Dermis microvascular lymphatic vessel endothelial cell (primary cell): ENCODE measurements around the gene OR2AT4. TPM values are rescaled to one million over a fixed set of nuclear protein-coding genes. Genes with fewer than 3 reads are reported as not detected.
"Not testable (repeated sequence)": the region's sequence is repeated elsewhere in the genome, so short reads cannot be mapped to it uniquely, and the experiment has no call there.

Experiments used
- DNase-seq, 2 donors: peaks; one replicate each; pipeline versions ENCODE4 v3.0.0 to v3.0.0-alpha.2; 2010; ENCODE audit warnings: low read depth in 2 of 2
- total RNA-seq: library from RNA; depleted of rRNA; stranded (reverse); fragments of >200 nt; gene quantifications from 2 replicates; pipeline ENCODE4 v1.2.1, GENCODE V29; 2014

OR2AT4 gene
- not detected in 2 replicates for total RNA-seq

DNA sequence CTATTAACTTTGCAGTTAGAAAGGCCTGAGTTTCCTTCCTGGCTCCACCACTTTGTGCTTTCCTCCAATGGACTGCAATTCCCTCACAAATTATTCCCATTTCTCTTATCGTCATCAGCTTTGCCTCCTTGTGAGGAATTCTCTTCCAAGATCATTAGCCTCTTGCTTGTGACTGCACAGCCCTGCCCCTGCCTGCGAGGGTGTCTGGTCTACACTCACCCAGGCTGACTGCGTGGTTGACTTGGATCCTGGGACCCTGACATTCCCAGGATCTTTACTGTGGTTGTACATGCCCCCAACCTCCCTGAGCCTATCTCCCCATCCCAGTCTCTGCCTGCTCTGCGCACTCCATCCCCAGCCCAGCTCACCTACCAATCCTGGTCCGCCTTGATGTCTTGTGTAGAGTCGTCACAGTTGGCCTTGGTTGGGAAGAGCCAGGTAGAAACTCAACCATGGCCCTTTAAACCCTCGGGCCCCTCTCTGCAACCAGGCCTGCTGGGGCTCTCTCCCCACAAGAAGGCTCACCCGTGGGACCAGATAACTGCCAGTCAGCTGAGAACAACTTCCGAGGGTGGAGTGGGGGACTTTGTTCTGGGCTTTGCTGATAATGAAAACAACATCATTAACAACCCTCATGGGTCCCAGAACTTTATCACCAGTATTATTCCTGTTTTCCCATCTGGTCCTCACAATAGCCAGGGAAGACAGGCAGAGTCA lies at the start of gene OR2AT4:
OR2AT4 (minus strand) TSS at position 421 of the 717 bp plus-strand sequence.
- no peak for DNase-seq

DNA sequence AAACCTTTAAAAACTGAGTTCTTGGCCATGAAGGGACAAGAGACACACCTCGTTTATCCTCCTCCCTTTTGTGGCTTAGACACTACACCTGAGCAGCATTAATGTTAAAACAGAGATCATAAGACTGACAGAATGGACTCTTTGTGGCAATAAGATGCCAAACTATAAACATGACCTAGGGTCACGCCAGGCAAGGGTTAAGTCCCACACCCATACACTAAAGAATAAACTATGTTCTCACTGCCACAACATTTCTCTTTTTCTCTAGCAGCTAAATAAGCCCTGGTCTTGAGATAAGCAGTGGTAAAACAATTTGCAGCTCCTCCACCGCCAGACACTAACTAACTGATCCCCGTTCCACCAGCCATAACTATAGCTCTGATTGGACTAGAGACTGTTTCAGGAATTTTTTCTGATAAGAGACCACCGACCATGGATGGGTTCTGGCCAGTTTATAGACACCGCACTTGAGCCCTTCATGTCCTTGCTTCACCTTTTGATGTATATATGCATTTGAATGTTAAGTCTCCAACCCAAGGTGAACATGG lies 49.4 kb upstream of the OR2AT4 start:
- no peak for DNase-seq

DNA sequence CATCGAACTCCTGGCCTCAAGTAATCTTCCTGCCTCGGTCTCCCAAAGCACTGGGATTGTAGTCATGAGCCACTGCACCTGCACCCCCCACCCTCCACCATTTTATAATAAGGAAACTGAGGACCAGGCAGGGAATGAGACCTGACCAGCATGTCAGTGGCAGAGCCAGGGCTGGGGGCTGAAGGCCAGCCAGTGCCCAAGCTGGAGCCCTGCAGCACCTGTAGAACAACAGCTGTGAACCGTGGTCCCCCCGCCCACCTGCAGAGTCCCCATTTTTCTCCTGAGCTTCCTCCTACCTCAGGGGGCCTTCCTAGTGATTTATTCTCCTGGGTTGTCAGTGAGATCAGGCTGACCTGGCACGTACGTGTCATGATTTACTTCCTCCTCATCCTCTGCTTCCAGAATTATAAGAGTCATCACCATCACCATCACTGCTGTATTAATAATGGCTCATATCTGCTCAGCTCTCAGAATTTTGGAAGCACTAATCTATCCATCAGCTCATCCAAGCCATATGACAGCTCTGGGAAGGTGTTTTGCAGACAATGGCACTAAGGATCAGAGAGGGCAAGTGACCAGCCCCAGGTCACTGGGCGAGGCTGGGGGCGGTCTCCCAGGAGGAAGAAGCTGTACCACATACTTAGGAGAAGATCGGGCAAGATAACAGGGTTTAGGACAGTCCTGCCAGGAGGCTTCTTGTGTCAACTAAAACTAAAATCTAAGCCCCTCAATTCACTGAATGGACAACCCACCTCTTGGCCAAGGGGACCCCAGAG lies 48.7 kb upstream of the OR2AT4 start:
- no peak for DNase-seq

DNA sequence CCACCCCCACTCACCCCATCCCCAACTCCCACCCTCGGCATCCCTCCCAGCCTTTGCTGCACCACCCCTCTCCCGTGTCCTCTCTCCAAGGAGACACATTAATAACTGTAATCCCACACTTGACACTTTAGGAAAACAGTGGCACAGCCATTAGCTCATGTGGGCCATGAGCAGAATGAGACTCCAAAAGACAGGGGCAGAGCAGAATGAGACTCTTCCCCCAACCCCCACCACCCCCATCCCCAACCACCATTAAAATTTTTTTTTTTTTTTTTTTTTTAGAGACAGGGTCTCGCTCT lies 48.0 kb upstream of the OR2AT4 start:
- no peak for DNase-seq

DNA sequence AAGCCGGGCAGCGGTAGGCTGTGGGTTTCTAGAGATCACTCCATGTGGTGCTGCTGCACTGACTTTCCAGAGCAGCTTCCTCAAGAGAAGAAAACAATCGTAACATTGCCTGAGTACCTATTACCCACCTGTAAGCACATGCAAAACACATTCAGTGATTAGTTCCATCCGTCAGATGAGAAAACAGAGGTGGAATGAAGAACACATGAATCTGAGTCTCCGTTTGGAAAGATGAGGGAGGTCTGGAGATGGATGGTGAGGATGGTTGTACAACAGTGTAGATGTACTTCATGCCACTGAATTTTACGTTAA lies 46.7 kb upstream of the OR2AT4 start:
- DNase-seq = no peak

DNA sequence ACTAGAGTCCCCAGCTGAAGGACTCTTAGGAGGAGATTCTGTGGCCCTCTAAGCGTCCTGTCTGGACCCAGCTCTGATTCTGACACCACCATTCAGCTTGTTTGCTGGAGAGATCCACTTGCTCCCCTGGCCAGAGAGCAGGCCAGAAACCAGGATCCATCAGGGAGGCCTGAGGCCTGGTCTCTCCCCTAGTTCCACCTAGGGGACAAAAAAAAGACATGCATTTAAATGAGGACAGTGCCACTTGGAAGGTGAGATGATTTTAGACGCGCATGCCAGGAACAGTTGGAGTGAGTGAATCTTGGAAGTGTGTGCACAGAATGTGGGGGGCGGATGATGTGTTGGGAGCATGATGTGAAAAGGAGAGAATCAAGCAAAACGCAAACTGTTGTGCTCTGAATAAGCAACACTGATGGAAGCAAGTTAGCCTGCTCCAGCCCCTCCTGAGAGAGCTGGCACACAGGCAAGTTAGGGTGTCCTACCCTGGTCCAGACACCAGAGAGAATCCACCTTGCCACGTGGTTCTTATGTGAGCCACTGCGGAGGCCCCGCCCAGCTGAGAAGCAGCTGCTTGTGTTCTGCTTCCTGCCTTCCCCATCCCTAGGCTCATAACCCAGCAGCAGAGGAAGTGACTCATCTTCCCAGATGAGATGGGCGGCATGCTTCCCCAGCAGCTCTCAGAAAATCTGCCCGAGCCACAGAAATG lies 46.2 kb upstream of the OR2AT4 start:
- peak; percentile 60 to 95 for DNase-seq

DNA sequence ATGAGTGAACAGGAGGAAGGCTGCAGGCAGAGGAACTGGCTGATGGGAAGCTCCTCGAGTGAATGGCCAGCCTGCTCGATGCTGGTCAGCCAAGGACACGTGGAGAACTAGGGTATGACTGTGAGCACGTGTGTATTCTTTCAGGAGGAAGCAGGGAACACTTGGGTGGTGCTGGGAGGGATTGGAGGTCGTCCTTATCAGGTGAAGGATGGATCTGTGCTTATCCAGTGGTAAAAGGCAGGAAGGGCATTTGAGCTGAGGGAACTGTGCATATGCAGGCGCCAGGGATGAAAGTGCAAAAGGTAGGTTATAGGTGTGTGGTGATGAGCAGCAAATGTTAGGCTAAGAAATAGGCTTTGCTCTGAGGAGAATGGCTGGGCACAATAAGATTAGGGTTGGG lies 44.5 kb upstream of the OR2AT4 start:
- no peak for DNase-seq

DNA sequence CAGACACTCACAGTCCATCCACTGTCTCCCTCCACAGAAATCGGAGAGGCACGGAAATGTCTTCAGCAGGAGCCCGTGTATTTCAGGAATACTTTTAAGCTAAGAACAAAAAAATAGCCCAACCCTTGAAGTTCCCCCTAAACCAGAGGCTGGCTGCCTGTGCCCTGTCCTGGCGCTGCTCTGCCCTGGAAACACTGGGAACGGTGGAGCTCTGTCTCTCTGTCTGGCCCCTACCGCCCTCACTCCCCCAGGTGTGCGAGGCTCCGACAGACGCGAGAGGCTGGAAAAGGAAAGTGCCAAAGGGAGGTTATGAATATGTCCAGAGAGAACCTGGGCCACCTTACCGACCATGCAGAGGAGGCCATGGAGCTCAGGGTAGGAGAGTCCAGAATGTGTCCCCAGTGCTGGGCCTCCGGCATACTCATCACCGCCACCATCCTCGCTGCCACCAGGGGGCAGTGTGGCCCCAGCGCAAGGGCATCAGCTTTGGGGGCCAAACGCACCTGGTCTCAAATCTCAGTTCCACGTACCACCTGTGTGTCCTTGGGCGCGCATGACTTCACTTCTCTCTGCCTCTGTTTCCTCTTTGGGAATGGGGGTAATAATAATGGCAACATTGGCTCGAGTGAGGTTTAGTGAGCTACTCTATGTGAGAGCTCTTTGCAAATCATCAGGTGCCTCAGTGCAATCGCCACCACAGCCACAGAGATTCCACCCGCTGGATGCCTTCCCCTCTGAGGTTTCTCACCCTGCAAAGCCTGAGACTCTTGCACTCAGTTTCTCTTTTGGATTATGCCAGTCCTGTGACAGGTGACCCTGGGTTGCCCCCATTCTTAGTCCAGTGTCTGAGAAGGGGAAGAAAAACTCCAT lies 43.8 kb upstream of the OR2AT4 start:
- DNase-seq = peak in 1 of 2 donors; percentile 43

DNA sequence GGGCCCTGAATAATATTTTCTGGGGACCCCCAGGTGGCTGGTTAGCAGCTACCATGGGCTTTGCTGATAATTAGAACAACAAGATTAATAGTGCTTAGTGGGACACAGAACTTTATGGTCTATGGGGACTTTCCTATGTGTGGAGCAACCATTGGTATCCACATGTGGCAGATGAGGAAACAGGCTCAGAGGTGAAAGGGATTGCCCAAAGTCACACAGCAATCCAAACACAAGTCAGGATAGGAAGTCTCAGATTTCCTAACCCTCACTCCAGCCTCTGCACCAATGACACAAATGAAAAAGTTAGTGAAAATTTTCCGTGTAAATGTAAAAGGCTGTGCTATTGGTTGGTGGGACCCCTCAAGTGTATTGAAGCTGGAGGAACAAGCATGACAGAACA lies 39.0 kb upstream of the OR2AT4 start:
- DNase-seq = no peak

DNA sequence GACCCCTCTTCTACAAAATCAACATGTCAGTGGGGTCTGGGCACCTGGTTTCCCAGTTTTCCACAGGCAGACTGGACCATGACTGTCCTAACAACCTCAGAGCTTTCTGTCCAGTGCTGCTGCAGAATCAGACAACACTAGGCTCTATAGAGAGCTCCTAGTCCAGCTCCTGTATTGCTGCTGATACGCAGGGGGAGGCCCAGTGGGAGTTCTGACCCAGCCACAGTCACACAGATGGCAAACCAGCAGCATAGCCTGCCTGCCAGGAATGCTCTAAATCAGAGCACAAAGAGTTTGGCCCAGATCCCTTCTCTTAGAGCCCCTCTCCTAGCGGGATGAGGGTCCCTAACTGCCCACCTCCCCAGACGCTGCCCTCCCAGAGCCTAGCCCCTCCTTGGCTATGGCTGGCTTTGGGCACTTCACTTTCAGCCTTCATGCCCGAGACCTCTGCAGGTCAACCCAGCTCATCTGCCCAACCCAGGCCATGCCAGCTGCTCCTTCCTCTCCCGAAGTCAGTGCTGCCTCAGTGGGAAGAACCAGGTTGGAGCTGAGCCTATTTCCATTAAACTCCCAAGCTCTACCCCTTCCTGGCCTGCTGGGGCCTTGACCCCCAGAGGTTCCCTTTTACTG lies 38.5 kb upstream of the OR2AT4 start:
- DNase-seq = no peak

DNA sequence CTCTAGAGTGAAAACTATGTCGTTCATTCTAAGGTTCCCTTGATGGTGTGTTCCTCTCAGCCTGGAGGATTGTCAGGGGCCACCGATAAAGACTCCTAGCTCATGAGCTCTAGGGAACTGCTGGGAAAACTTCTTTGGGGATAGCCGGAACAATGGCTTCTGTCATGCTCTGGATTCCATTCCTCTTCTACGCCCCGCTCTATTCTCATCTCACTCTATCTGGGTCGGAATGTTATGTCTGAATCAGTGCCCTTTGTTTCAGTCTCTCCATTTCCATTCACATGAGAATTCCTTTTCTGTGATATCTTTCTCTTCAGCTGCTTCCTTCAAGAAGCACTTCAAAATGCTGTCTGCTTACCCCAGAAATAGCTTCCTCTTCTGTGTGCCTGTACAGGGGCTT lies 37.3 kb upstream of the OR2AT4 start:
- no peak for DNase-seq

DNA sequence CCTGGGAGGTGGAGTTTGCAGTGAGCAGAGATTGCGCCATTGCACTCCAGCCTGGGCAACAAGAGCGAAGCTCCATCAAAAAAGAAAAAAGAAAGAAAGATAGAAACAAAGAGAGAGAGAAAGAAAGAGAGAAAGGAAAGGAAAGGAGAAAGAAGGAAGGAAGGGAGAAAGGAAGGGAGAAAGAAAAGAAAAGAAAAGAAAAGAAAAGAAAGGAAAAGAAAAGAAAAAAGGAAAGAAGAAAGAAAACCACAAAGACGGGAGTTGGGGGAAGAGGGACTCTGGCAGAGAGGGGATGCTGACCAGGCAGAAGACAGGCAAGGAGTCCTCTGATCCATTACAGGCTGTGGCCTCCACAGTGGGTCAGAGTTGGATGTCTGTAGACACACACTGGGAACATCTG lies 35.4 kb upstream of the OR2AT4 start:
- no peak for DNase-seq

DNA sequence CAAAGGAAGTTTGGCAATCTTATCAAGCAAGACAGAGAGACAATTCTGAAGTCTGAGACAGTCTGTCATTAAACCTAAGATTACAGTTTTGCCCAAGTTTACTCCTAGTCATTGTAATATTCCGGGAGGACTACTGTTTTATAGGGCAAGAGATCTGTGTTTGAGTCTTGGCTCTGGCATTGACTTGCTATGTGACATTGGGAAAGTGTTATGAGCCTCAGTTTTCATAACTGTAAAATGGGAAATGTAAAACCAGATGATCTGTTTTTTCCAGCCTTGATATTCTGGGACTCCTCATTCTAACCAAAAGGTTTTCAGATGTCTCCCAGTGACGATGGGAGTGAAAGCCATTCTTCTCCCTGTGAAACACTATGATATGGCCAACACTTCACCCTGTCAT lies 29.9 kb upstream of the OR2AT4 start:
- DNase-seq = no peak

DNA sequence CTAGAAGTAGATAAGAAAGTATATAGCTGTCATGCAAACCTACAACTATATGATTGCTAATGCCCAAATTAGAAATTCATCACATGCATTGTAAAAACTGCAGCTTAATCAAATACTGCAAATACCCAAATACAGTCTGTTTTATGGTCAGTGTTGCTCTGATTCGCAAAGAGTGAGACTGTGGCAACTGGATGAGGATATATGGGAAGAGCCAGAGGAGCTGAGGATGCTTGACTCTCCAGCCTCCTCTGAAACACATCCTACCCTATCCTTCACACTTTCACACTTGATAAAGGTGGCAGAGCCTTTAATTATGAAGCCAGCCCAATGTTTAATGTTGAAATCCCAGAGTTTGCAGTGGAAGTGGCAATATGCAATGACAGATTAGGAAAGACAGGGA lies 21.9 kb upstream of the OR2AT4 start:
- no peak for DNase-seq

DNA sequence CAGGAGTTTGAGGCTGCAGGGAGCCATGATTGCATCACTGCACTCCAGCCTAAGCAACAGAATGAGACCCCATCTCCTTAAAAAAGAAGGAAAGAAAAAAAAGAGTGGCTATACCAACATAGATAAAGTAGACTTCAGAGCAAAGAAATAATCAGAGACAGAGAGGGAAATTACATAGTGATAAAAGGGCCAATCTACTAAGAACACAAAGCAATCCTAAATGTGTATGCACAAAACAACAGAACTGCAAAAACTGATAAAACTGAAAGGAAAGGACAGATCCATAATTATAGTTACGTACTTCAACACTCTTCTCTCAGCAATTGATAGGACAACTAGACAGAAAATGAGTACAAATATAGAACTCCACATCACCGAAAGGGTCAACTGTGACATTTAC lies 17.8 kb upstream of the OR2AT4 start:
- no peak for DNase-seq

DNA sequence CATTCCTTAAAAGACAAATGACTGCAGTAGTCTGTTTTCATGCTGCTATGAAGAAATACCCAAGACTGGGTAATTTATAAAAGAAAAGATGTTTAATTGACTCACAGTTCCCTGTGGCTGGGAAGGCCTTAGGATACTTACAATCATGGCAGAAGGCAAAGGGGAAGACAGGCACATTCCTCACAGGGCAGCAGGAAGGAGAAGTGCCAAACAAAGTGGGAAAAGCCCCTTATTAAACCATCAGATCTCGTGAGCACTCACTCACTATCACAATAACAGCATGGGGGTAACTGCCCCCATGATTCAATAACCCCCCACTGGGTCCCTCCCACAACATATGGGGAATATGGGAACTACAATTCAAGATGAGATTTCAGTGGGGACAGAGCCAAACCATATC lies 16.4 kb upstream of the OR2AT4 start:
- no peak for DNase-seq

DNA sequence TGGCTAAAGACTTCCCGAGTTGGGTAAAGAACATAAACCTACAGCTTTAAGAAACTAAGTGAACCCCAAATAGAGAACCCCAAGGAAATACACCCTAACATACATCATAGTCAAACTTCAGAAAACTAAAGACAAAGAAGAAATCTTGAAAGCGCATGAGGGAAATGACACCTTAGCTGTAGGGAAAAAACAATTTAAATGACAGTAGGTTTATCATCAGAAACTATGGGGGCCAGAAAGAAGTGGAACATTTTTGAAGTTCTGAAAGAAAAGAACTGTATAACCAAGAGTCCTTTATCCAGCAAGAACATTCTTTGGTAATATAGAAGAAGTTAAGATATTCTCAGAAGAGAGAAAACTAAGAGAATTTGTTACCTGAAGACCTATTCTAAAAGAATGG lies 15.5 kb upstream of the OR2AT4 start:
- no peak for DNase-seq

DNA sequence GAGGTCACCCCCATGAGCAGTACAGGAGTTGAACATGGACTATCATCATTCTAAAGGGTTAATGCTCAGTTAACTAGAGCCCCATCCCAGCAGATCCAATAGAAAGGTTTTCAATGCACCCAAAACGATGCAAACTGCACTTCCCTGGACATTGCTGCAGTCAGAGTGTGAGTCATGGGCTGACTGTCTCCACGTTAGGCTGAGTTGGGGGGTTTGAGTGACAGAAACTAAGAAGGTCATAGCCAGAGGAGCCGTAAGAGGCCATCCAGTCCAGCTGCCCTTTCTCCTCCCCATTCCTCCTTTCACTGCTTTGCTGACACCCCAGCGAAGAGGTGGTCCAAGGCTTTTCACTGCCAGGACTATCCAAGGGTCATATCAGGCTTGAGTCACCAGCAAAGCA lies 10.5 kb upstream of the OR2AT4 start:
- DNase-seq = peak in 1 of 2 donors; percentile 22

DNA sequence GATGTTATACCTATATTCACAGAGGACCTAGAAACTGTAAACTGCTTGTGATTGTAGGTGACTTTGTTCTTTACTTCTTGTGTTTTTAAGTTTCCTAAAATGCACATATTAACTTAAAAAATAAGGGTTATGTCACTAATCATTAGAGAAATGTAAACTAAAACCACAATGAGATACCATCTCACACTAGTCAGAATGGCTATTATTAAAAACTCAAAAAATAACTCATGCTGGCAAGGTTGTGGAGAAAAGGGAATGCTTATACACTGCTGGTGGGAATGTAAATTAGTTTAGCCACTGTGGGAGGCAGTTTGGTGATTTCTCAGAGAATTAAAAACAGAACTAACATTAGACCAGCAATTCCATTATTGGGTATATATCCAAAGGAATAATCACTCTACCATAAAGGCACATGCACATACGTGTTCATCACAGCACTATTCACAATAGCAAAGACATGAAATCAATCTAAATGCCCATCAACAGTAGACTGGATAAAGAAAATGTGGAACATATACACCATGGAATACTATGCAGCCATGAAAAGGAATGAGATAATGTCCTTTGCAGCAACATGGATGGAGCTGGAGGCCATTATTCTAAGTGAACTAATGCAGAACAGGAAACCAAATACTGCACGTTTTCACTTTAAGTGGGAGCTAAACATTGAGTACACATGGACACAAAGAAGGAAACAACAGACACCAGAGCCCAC lies 9.4 kb upstream of the OR2AT4 start:
- DNase-seq = not testable (repeated sequence)

DNA sequence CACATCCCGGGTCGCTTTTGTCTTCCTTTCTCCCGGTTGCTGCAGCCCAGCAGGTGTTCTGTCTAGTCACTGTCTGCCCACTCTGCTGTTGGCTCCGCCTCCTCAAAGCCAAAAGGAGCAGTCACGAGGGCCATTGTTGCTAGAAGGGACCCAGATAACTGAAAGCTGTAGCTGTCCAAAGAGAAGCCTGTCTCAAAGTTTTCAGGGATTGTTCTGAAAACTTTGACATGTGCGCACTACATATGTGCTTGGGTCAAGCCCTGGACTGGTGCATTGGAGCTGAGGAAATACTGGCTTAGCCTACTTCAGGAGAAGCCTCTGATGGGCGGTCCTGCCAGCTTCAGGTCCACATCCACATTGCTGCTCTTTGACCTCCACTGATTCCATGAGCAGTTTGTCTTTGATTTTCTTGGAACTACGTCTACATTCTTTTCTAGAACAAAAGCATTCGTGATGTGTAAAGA lies 8.8 kb upstream of the OR2AT4 start:
- peak; percentile 2 to 34 for DNase-seq
